PC-9 (cell line): ENCODE data around the gene ZNF446.

Source experiments
- CTCF ChIP-seq: fragments of 200-600 bp; sonication (generic); conservative IDR thresholded peaks from 2 replicates; pipeline ENCODE4 v1.6.1; 2017; ENCODE audit warnings: mixed run types, antibody characterized with exemption, mild to moderate bottlenecking, moderate library complexity
- EZH2 ChIP-seq: fragments of 200-600 bp; sonication (generic); IDR thresholded peaks from 2 replicates; pipeline ENCODE4 v1.8.0; 2017; ENCODE audit warnings: antibody characterized with exemption, low read depth

GRCh38 chr19:58516964-58517833 lies 41.0 kb downstream of the ZNF446 start:
- TF ChIP-seq CTCF (no peak), EZH2 (no peak)
